SU-DHL-6 (cell line): Measurements from ENCODE around the gene SOCS3.
A peak's percentile ranks its signal among the peaks of the same experiment; 100 is the strongest.

Experiments used
- H2AFZ ChIP-seq: fragments of 200-600 bp; sonication (generic); 2 replicates; pipeline ENCODE4 v1.6.1; 2014; ENCODE audit warnings: low read depth, mild to moderate bottlenecking, moderate library complexity, mixed read lengths, antibody characterized with exemption, low read length; ENCODE audit not compliant: severe bottlenecking
- H3F3A ChIP-seq: fragments of 200-600 bp; shearing (Covaris generic); 2 replicates; pipeline ENCODE4 v1.6.0; 2016; ENCODE audit warnings: antibody characterized with exemption, mild to moderate bottlenecking; ENCODE audit not compliant: insufficient read depth
- H3K27ac ChIP-seq: fragments of 200-600 bp; sonication (generic); 2 replicates; pipeline ENCODE4 v1.5.1; 2016; ENCODE audit warnings: low read depth, mild to moderate bottlenecking, low read length, moderate library complexity, mixed read lengths
- H3K27me3 ChIP-seq: fragments of 200-600 bp; sonication (generic), shearing (Covaris generic); 2 replicates; pipeline ENCODE4 v1.6.0; 2014; ENCODE audit warnings: mild to moderate bottlenecking, low read length
- H3K36me3 ChIP-seq: fragments of 200-600 bp; sonication (generic); 2 replicates; pipeline ENCODE4 v1.6.1; 2014; ENCODE audit warnings: mild to moderate bottlenecking, low read length, mixed read lengths
- H3K4me2 ChIP-seq: fragments of 300-600, 200-600 bp; shearing (Covaris generic), sonication (generic); 2 replicates; pipeline ENCODE4 v1.6.0; 2014; ENCODE audit warnings: low read length, low read depth, mild to moderate bottlenecking; ENCODE audit not compliant: poor library complexity, severe bottlenecking
- H3K4me3 ChIP-seq: fragments of 200-600 bp; sonication (generic); 2 replicates; pipeline ENCODE4 v1.5.1; 2014; ENCODE audit warnings: antibody characterized with exemption, low read length, mild to moderate bottlenecking, mixed read lengths; ENCODE audit not compliant: insufficient read depth, poor library complexity, severe bottlenecking
- H3K79me2 ChIP-seq: fragments of 200-600 bp; sonication (generic); 2 replicates; pipeline ENCODE4 v1.6.1; 2014; ENCODE audit warnings: mild to moderate bottlenecking, low read length, moderate library complexity; ENCODE audit not compliant: insufficient read depth
- H3K9ac ChIP-seq: fragments of 200-600 bp; sonication (generic); 2 replicates; pipeline ENCODE4 v1.7.0; 2014; ENCODE audit warnings: mild to moderate bottlenecking, low read length
- H3K9me2 ChIP-seq: fragments of 200-600 bp; sonication (generic); replicated peaks from 2 replicates; pipeline ENCODE4 v1.6.1; 2014; ENCODE audit warnings: low read length; ENCODE audit not compliant: insufficient read depth
- H3K9me3 ChIP-seq: fragments of 200-600 bp; sonication (generic); 2 replicates; pipeline ENCODE4 v1.6.1; 2014; ENCODE audit warnings: low read length, mixed read lengths; ENCODE audit not compliant: insufficient read depth
- H4K20me1 ChIP-seq: fragments of 200-600 bp; sonication (generic); 2 replicates; pipeline ENCODE4 v1.6.1; 2014; ENCODE audit warnings: low read depth, mild to moderate bottlenecking, antibody characterized with exemption, low read length, moderate library complexity, mixed read lengths
- EZH2phosphoT487 ChIP-seq: fragments of 200-600 bp; sonication (generic), shearing (Covaris generic); conservative IDR thresholded peaks from 2 replicates; pipeline ENCODE4 v1.6.1; 2018; ENCODE audit warnings: mild to moderate bottlenecking, antibody characterized with exemption, low read length, moderate library complexity, mixed read lengths
- TF ChIP-seq, protein P1 (sequence below): fragments of 200-600 bp; sonication (generic); IDR thresholded peaks from one replicate; pipeline ENCODE4 v1.5.1; 2017; ENCODE audit warnings: antibody characterized with exemption, mild to moderate bottlenecking, low read length, moderate library complexity; ENCODE audit not compliant: insufficient read depth, poor library complexity, severe bottlenecking

The SOCS3 gene

GRCh38 chr17:78359321-78359996, 418 bp downstream of the SOCS3 start:
- Histone ChIP-seq H4K20me1 (no peaks in the 10 kb centered on the region), H3K9me2 (no peaks in the 10 kb centered on the region), H2AFZ (no peak overlapping the region), H3K9ac (no peak overlapping the region), H3F3A (no peaks in the 10 kb centered on the region; the same call in 1 of the 2 replicates), H3K27ac (no peak overlapping the region), H3K4me3 (no peak overlapping the region), H3K79me2 (no peaks in the 10 kb centered on the region), H3K36me3 (no peaks in the 10 kb centered on the region), H3K9me3 (no peaks in the 10 kb centered on the region), H3K4me2 (peak overlapping the region; percentile 54), H3K27me3 (peaks cover 4% of the 10 kb centered on the region; the same call in 1 of the 2 replicates)
- TF ChIP-seq, protein P1, sequence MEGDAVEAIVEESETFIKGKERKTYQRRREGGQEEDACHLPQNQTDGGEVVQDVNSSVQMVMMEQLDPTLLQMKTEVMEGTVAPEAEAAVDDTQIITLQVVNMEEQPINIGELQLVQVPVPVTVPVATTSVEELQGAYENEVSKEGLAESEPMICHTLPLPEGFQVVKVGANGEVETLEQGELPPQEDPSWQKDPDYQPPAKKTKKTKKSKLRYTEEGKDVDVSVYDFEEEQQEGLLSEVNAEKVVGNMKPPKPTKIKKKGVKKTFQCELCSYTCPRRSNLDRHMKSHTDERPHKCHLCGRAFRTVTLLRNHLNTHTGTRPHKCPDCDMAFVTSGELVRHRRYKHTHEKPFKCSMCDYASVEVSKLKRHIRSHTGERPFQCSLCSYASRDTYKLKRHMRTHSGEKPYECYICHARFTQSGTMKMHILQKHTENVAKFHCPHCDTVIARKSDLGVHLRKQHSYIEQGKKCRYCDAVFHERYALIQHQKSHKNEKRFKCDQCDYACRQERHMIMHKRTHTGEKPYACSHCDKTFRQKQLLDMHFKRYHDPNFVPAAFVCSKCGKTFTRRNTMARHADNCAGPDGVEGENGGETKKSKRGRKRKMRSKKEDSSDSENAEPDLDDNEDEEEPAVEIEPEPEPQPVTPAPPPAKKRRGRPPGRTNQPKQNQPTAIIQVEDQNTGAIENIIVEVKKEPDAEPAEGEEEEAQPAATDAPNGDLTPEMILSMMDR: no peak
- TF ChIP-seq EZH2phosphoT487: no peak

DNA sequence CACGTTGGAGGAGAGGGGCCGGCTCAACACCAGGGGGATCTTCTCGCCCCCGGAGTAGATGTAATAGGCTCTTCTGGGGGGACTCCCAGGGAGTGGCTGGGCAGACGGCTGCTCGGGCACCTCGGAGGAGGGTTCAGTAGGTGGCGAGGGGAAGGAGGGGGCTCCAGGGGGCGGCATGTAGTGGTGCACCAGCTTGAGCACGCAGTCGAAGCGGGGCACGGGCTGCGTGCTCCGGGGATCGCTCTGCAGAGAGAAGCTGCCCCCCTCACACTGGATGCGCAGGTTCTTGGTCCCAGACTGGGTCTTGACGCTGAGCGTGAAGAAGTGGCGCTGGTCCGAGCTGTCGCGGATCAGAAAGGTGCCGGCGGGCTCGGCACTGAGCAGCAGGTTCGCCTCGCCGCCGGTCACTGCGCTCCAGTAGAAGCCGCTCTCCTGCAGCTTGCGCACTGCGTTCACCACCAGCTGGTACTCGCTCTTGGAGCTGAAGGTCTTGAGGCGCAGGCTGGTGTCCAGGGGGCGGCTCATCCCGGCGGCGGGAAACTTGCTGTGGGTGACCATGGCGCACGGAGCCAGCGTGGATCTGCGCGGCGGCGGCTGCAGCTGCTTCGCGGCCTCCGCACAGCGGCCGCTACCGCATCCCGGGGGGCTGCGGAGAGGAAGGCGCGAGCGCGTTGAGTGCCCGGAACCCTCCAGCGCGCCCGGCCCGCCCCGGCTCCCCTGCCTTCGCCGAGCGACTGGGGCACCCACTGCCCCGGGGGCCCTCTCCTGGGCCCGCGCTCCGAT, 1.1 kb downstream of the SOCS3 start:
- Histone ChIP-seq H3K9me2 (no peaks in the 10 kb centered on the region), H2AFZ (no peak overlapping the region), H3K27me3 (peaks cover 4% of the 10 kb centered on the region; the same call in 1 of the 2 replicates), H3K9ac (no peak overlapping the region), H3K36me3 (no peaks in the 10 kb centered on the region), H3K4me2 (no peak overlapping the region), H3K4me3 (no peak overlapping the region), H4K20me1 (no peaks in the 10 kb centered on the region), H3K79me2 (no peaks in the 10 kb centered on the region), H3K27ac (no peak overlapping the region), H3K9me3 (no peaks in the 10 kb centered on the region), H3F3A (no peaks in the 10 kb centered on the region; the same call in 1 of the 2 replicates)
- TF ChIP-seq EZH2phosphoT487: no peak; the same call in 1 of the 2 replicates
- TF ChIP-seq, protein P1: no peak

GRCh38 chr17:78357672-78358537, 2.0 kb downstream of the SOCS3 start:
- TF ChIP-seq, protein P1: no peak
- no peak for TF ChIP-seq EZH2phosphoT487
- Histone ChIP-seq H3F3A (no peaks in the 10 kb centered on the region; the same call in 1 of the 2 replicates), H3K4me2 (no peak overlapping the region), H3K9me2 (no peaks in the 10 kb centered on the region), H3K4me3 (no peak overlapping the region), H3K27me3 (peaks cover 4% of the 10 kb centered on the region; the same call in 1 of the 2 replicates), H4K20me1 (no peaks in the 10 kb centered on the region), H2AFZ (no peak overlapping the region), H3K9ac (no peak overlapping the region), H3K27ac (no peak overlapping the region), H3K36me3 (no peaks in the 10 kb centered on the region), H3K9me3 (no peaks in the 10 kb centered on the region), H3K79me2 (no peaks in the 10 kb centered on the region)
